B cell (primary cell): ENCODE measurements around the gene CCDC85C.

ENCODE experiments used
- CTCF ChIP-seq: fragments of 200-600 bp; IDR thresholded peaks from one replicate; pipeline ENCODE4 v1.8.0; 2022; ENCODE audit warnings: antibody characterized with exemption, mild to moderate bottlenecking
- EZH2 ChIP-seq: IDR thresholded peaks from 2 replicates; pipeline ENCODE4 v1.6.1; 2012; ENCODE audit warnings: borderline replicate concordance, low read depth, mild to moderate bottlenecking, moderate library complexity, low read length; ENCODE audit not compliant: insufficient read depth, poor library complexity, severe bottlenecking

DNA sequence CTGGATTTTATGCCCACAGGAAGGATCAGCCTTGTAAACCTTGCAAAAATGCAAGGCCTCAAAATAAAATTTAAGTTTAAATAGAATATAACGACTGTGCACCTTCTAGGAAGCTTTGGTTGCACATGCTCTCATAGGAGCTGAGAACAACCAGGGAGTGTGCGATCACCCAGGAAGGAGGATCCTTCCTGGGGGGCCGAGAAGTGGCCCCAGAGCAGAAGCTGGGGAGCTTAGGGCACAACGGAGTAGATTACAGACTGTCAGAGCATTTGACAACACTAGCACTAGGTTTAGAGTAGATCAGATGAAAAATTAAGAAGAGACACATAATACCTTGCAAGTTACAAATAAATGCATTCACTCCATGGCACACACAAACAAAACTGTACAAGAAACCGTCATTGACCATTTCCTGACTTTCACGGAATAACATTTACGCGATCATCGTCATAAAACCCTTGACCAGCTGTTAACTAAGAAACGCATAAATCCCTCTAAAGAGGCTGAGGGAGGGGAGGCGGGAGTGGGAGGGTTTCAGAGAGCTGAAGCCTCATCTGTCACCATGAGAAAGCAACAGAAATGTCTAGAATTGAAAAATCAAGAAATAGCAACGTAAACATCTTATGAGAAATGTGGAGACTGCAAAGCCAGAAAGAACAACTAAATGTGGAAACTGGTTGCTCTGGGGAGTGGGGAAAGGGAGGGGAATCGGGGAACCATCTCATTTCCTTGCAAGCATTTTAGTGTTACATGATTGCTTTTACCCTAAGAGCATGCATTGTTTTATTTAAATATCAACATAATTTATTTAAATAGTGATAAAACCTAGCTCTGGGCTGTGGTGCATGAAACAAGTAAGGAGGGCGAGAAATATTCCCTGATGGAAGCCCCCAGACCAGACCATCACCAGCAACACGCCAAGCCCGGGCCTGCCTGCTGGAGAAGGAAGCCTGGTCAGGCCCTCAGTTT, 13.1 kb upstream of the CCDC85C start:
- TF ChIP-seq EZH2 (no peak), CTCF (no peak)
